GM18517 (cell line): ENCODE data around the gene OTOGL.
"Not testable (repeated sequence)": the region's sequence is repeated elsewhere in the genome, so short reads cannot be mapped to it uniquely, and the experiment has no call there.

ENCODE experiments used
- ATAC-seq: cut with Tn5 transposase; IDR thresholded peaks from one replicate; pipeline ENCODE4 v1.9.1; 2021; ENCODE audit warnings: mild to moderate bottlenecking, moderate library complexity; ENCODE audit not compliant: unreplicated experiment

OTOGL gene

DNA sequence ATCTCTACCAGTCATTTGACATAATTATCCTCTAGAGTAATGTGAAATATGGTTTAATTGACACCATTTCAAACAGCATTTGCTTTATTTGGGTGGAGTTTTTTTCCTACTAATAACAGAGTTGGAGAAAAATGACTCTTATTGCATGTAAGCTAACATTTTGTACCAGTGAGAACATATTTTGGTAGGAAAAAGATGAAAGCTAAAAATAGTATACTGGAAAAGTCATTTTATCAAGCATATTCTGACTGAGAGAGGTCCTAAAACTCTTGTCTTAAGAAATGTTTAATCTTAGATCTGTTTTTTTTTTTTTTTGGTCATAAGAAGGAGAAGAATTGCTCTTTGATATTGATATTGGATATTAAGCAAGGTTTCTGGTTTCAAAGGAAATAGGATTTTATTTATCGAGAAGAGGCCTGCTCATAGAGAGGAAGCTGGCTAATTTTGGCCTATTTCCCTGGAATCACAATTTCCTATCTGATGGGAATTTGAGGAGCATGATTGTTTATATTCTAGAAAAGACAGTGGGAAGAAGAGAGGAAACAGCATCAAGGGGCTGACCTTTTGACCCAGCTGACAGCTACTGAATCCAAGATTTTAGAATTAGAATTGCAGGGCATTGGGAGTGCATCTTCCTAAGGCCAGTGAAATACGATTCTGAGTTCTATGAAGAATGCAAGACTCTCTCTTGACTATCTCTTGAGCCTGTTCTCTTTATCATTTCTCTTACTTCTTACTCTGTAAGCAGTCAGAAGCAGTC is 19.4 kb downstream of the OTOGL start:
- no peak for ATAC-seq

DNA sequence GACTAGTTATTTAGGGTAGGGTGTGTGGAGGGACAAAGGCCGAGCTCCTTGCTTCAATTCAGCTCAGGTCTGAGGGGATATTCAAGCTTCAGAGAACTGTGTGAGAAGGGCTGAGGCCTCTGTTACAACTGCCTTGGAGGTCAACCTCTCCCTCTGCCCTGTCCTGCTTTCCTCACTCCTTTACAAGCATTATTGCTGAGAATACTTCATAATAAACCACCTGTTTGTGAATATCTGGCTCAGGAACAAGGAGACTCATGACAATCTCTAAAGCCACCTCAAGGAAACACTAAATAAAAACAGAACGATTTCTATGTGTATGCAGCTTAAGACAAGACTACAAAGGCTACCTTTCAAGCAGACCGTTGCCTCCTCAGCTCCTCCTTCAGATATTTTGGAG is 21.7 kb downstream of the OTOGL start:
- ATAC-seq = no peak

DNA sequence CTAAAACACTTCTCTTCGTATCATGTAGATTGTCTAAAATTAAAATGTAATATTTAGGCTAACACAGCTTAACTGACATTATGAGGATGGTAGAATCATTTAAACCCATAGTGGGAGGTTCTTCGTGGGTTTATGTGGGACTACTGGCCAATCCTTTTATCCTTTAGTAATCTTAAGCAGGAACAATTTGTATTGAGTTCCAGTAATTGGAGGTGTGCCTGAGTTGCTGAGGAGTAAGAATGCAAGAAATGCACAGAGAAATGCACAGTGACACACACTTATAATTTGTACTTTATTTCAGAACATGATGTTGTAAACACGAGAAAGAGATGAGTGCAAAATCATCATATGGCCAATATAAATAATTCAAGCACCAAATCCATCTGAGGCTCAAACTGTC is 22.3 kb downstream of the OTOGL start:
- no peak for ATAC-seq

DNA sequence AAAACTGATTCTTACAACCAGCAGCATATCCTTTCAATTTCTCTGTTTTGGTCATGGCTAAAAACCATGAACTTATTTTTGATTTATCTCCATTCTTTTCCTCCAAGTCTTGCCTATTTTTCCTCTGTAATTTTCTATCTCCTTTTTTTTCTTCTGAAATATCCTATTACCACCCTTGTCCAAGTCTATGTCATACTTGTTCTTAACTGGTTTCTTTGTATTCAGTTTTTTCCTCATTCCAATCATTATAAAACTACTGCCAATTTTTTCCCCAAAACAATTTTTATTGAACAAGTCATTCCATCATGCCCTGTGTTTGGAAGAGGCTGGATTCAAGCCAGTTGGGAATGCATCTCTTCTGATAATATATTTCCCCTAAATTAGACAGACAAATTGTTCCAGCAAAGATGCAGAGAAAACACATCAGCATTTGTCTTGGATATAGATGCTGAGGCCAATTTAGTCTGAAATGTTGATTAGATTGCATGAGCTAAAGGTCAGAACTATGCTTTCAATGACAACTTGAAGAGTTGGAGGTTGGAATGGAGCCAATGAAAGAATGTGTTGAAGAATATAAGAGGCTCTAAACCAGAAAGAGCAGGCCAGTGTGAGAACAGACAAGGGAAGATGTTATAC is 30.7 kb downstream of the OTOGL start:
- no peak for ATAC-seq

DNA sequence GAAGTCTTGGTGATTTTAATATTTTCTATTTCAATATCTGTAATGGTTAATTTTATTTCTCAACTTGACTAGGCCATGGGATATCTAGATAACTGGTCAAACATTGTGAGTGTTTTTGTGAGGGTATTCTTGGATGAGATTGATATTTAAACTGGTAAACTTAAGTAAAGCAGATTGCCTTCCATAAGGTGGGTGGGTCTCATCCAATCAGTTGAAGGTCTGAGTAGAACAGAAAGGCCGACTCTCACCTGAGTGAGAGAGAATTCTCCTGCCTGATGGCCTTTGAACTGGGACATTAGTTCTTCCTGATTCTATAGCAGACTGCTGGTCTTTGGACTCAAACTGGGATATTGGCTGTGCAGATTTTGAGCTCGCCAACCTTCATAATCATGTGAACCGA is 36.3 kb downstream of the OTOGL start:
- no peak for ATAC-seq

DNA sequence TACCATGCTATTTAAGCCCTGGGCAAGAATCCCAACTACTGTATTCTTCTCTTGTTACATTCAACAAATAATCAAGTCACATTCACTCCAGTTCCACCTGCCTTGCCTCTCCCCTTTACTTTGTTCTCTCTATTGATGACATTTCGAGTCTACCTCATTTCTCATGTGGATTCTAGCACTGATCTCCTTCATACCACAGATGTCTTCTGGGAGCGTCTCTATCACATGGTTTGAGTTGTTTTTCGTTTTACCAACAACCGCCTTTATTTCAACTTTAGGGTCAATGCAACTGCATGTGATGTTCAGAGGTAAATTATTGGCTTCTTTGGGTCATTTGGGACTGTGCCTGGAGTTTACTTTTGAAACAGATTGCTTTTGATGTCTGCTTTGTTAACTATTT is 40.7 kb downstream of the OTOGL start:
- ATAC-seq = no peak

DNA sequence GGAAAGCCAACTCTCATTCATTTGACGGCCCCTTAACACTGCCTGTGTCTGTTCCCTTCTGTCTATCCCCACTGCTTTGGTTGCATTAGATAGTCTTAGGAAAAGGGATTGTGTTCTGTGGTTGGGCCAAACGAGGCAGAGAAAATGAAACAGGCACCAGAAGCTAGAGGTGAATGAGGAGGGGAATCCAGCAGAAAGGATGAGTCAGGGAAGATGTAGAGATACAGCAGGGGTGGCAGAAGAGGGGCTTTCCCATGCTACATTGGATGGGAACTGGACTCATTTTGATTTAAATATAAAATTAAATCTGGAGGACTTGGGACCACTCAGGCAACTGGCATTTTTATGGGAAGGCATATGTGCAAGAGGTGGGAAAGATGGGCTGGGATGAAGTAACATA is 43.3 kb downstream of the OTOGL start:
- no peak for ATAC-seq

DNA sequence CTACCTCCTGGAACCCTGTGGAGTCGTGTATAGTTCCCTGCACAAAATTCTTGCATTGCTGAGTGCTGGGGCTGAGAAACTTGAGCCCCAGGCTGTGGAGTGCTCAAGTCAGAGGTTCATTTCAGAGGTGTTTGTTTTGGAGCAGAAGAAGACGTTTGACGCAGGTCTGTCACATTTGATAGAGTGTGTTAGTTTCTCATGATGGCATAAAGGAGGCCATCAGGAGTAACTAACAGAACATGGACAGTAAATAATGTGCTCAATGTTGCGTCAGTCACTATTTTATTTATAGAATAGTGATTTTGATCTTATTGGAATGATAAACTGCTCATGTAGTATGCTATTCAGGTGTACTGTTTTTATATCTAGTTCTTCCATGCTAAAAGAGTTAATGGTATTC is 44.2 kb downstream of the OTOGL start:
- no peak for ATAC-seq

DNA sequence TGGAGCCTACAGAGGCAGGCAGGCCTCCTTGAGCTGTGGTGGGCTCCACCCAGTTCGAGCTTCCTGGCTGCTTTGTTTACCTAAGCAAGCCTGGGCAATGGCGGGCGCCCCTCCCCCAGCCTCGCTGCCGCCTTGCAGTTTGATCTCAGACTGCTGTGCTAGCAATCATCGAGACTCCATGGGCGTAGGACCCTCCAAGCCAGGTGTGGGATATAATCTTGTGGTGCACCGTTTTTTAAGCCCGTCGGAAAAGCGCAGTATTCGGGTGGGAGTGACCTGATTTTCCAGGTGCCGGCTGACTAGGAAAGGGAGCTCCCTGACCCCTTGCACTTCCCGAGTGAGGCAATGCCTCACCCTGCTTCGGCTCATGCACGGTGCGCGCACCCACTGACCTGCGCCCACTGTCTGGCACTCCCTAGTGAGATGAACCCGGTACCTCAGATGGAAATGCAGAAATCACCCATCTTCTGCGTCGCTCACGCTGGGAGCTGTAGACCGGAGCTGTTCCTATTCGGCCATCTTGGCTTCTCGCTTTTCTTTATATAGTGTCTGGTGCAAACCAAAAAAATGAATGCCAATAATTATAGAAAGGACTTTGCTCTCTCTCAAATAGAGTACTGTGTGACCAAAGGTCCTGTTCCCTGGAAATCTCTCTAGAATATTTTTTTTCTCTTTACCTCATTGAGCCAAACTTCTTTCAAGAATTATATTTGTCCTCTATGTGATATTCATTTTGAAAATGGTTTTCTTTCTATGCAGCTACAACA is 50.4 kb downstream of the OTOGL start:
- not testable (repeated sequence) for ATAC-seq

DNA sequence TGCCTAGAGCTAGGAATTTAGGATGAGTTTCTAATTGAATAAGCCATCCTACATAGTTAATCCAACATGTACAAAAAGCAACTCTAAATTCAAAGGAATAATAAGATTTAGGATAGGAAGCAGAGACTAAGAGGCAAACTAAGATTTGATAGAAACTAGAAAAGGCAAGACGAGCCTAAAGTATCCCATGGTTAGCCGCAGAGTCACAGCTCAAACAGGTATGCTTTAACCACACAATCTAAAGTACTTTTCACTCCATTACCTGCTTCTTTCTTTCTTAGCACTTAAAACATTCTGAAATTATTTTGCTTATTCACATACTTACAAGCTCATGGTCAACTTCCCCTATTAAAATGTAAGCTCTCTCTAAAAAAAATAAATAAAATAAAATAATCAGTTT is 51.8 kb downstream of the OTOGL start:
- ATAC-seq = no peak

DNA sequence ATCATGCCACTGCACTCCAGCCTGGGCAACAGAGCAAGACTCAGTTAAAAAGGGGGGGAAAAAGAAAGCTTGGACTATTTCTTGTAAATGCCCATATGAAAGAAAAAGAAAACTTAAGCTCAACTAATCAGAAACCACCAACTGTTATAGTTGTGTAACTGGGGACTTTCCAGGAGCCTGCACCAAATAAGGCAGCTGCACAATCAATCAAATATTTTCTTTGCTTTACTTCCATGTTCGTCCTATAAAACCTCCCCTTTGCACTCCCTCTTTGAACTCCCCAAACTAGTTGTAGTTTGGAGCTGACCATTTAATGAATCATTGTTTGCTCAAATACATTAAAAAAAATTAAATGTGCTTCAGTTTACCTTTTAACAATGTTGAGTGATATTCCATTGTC is 54.9 kb downstream of the OTOGL start:
- no peak for ATAC-seq

DNA sequence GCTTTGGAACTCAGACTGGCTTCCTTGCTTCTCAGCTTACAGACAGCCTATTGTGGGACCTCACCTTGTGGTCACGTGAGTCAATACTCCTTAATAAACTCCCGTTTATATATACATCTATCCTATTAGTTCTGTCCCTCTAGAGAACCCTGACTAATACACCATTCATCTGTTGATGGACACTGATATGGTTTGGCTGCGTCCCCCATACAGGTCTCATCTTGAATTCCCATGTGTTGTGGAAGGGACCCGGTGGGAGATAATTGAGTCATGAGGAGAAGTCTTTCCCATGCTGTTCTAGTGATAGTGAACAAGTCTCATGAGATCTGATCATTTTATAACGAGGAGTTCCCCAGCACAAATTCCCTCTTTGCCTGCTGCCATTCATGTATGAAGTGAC is 57.0 kb downstream of the OTOGL start:
- ATAC-seq = no peak

DNA sequence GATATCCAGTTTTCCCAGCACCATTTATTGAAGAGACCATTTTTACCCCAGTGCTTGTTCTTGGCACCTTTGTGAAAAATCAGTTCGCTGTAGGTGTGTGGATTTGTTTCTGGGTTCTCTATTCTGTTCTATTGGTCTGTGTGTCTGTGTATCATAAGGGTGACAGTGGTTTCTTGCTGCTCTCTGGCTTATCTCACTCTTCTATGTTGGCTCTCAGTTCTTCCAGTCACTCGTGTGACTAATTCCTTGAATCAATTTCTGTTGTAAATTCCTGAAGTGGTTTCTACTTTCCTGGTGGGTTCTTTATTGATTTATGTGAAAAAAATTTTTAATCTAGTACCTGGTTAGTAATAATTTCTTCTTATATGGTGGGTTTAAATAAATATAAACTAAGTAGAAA is 58.3 kb downstream of the OTOGL start:
- no peak for ATAC-seq

DNA sequence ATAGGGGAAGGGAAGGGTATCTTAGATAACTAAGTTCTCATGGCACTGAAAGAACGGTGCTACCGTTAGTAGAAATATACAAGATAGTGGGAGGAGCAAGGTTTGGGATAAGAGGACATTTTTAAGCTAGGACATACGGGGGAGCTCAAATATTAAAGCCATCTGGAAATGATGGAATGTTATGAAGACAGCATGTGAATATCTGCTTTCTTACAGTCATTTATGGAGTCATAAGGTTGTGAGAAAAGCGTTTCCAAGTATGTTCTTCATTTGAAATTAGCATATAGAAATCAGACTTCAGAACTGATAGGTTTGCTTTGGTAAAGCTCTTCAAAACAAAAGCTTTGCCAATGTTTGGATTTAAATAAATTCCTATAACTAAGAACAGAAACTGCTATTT is 62.3 kb downstream of the OTOGL start:
- ATAC-seq = no peak

DNA sequence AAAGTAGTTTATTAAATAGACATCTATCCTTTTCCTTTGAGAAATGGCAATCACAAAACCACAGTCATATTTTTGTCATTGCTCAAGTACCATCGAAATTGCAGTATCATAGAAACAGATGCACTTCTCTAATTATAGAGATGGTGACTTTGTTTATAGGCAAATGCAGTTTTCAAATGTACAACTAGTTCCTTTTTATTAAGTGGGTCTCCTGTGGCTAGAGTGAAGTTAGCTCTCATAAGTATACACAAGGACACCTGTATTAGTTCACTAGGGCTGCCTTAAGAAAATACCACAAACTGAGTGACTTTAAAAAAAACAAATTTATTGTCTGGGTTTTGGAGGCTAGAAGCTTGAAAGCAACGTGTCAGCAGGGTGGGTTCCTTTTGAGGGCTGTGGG is 62.8 kb downstream of the OTOGL start:
- no peak for ATAC-seq

DNA sequence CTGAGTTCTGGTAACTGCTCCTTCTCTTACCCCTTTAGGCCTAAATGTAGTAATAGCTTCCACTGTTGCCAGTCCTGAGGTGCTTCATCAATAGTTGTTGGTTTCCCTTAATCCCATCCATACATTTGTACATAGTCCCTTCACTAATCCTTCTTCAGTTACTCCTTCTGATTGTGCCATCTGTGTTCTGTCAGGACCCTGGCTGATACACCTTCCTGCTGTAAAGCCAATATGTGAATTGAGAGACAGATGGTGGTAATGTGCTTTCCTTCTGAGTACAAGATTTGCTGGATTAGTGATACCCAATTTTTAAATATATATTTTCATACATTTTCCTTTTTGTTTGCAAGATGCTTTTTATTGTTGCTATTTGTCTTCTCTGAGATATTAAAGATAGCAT is 66.4 kb downstream of the OTOGL start:
- no peak for ATAC-seq

DNA sequence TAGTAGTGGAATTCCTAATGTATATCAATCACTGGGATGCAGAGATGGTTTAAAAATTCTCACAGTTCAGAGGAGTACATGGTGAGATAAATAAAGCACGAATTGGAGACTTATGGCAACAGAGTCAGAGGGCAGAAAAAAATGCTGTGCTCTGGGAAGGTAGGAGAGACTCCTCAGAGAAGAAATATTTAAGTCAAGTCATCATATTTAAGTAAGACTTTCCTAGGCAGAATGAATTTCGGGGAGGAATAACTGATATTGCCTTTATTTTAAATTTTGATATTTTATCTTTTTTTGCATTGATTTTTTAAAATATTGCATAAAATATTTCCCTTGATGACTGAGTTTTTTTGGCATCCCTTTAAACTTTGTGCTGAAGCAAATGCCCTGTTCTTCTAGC is 67.4 kb downstream of the OTOGL start:
- ATAC-seq = no peak

DNA sequence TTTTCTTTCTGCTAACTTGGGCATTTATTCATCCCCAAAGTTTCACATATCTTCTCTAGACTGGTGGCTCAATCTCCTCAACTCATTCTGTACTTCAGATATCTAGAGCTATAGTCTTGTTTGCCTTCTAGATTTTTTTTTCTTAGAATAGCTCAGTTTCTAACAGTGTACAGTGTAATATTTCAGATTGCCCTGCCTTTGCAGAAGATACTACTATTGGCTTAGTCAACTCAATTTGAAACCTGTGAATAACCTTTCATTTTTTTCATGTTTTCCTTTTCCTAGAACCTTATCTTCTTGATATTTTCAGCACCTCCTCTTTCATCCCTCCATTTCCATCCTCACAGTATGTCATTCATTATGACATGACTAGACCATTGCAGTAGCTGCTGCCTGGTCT is 69.6 kb downstream of the OTOGL start:
- ATAC-seq = no peak

DNA sequence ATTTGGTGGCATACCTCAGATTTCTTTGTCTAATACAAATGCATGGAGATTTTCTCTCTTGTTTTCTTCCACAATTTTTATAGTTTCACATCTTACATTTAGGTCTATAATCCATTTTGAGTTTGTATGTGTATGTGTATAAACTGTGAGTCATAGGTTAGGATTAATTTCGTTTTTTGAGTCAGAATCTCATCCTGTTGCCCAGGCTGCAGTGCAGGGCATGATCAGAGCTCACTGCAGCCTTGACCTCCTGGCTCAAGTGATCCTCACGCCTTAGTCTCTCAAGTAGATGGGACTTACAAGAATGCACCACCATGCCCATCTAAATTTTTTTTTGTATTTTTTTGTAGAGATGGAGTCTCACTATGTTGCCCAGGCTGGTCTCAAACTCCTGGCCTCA is 71.6 kb downstream of the OTOGL start:
- ATAC-seq = no peak

DNA sequence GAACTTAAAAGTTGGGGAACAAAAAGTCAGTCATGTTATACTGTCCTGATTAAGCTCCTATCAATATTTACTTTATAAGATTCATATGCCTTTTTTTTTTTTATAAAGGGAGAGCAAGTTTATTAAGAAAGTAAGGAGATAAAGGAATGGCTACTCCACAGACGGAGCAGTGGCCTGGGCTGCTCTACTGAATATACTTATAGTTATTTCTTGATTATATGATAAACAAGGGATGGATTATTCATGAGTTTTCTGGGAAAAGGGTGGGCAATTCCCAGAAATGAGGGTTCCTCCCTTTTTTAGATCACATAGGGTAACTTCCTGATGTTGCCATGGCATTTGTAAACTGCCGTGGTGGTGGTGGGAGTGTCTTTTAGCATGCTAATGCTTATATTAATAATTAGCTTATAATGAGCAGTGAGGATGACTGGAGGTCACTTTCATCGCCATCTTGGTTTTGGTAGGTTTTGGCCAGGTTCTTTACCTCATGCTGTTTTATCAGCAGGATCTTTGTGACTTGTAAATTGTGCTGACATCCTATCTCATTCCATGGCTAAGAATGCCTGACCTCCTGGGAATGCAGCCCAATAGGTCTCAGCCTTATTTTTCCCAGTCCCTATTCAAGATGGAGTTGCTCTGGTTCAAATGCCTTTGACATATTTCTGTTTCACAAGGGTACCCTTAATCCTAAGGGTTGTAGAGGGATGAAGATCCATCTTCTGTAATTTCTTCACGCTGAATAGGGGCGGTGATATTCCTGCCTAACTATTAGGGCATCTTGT is 73.9 kb downstream of the OTOGL start:
- no peak for ATAC-seq

DNA sequence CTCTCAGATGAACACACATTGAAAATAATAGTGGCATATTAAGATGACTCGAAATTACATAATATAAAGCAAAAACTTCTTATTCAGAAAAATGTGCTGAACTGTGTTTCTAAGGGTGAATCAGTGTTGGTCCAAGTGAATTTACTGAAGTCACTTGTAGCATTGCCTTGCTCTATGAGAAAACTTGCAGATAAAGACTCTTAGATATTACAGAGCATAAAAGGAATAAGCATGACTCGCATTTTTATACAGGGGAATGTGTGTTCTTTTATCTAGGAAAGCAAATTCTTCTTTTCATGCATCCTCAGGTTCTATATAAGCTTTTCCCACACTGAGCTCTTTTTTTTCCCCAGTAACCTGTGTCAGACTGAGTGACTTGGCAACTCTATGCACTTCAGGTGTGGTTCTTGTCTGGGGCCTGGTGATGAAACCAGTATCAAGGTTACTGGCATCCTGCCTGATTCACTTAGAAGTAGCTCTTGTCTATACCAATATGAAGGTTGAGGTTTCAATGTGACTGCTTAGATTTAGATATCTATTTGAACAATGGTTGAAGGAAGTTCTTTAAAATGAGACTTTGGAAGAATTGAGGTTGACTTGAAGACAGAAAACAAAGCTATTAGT is 76.1 kb downstream of the OTOGL start:
- ATAC-seq = no peak
